K562 (cell line): ENCODE results near the gene NRG3.

Experiments used
- CTCF ChIP-seq, 3 experiments: IDR thresholded peaks in 2 of 3; conservative IDR thresholded peaks in 1 of 3; 2 replicates each; pipeline ENCODE4 v1.5.1; 2011 to 2012; ENCODE audit warnings: low read length in 3 of 3, mild to moderate bottlenecking in 3 of 3, control low read depth in 2 of 3, improper control_type of control experiment in 1 of 3, inconsistent platforms in 1 of 3, low read depth in 1 of 3, mixed read lengths in 1 of 3, moderate library complexity in 1 of 3; ENCODE audit not compliant: insufficient read depth in 2 of 3
- POLR2A ChIP-seq: fragments of 450-650 bp; conservative IDR thresholded peaks from 2 replicates; pipeline ENCODE4 v1.6.1; 2016
- YY1 ChIP-seq, 3 experiments: IDR thresholded peaks; 2 replicates each; pipeline ENCODE4 v1.6.1; 2011; ENCODE audit warnings: low read length in 2 of 3, mild to moderate bottlenecking in 2 of 3, moderate library complexity in 2 of 3, borderline replicate concordance in 1 of 3, control low read depth in 1 of 3, low read depth in 1 of 3; ENCODE audit not compliant: insufficient read depth in 3 of 3, insufficient replicate concordance in 2 of 3, control insufficient read depth in 1 of 3, insufficient read length in 1 of 3; ENCODE audit errors: extremely low read depth in 1 of 3
- ZBTB11 ChIP-seq, 3 experiments: fragments of 200-800 bp in 1 of 3; fragments of 250-450 bp in 1 of 3; fragments of 450-650 bp in 1 of 3; sonication (Bioruptor Pico) in 1 of 3; sonication (Bioruptor generic) in 1 of 3; formaldehyde crosslinking in 1 of 3; IDR thresholded peaks; 2 replicates each; pipeline versions ENCODE4 v1.6.1 to v1.8.0; 2016 to 2022; ENCODE audit warnings: mild to moderate bottlenecking in 2 of 3, missing genetic modification characterization in 2 of 3, missing compliant biosample characterization in 1 of 3, moderate library complexity in 1 of 3
- ZBTB12 ChIP-seq: fragments of 250-450 bp; sonication (Bioruptor Pico); IDR thresholded peaks from 2 replicates; pipeline ENCODE4 v1.4.0; 2020

- TF ChIP-seq CTCF (IDR thresholded peaks at IDR 0.05 in 2 of 3, conservative IDR thresholded peaks at IDR 0.05 in 1 of 3; ENCODE audit: insufficient read depth in 2 of 3, low read depth in 1 of 3, low read length in 3 of 3), result no peak
- TF ChIP-seq ZBTB12, result no peak
- no peak for TF ChIP-seq YY1 (IDR thresholded peaks at IDR 0.05; ENCODE audit: borderline replicate concordance in 1 of 3, control insufficient read depth in 1 of 3, extremely low read depth in 1 of 3, insufficient read depth in 3 of 3, insufficient read length in 1 of 3, insufficient replicate concordance in 2 of 3, low read depth in 1 of 3, low read length in 2 of 3)
- TF ChIP-seq ZBTB11 (CRISPR knock-in tag; IDR thresholded peaks at IDR 0.05), result no peak
- TF ChIP-seq POLR2A, result no peak
Observed at GRCh38 chr10:81915504-81915897, 40.5 kb downstream of the NRG3 start.
